ENCODE data around the gene CTBP2.

GRCh38 chr10:125101049-125101448, 59.3 kb downstream of the CTBP2 start:
- no peak for TF ChIP-seq ETV6 (CRISPR knock-in tag; conservative IDR thresholded peaks at IDR 0.05)
- no peak for TF ChIP-seq TCF12 (IDR thresholded peaks at IDR 0.05)
- TF ChIP-seq TCF12 (CRISPR knock-in tag; IDR thresholded peaks at IDR 0.05), result no peak
- TF ChIP-seq ZNF468 (CRISPR knock-in tag; IDR thresholded peaks at IDR 0.05), result no peak
- TF ChIP-seq SMAD9 (CRISPR knock-in tag; IDR thresholded peaks at IDR 0.05), result no peak
- TF ChIP-seq KMT2A (CRISPR knock-in tag; IDR thresholded peaks at IDR 0.05), result no peak
- no peak for TF ChIP-seq CHD2 (IDR thresholded peaks at IDR 0.05; ENCODE audit: low read depth, low read length)
- TF ChIP-seq TAF1 (CRISPR knock-in tag; IDR thresholded peaks at IDR 0.05), result no peak
- TF ChIP-seq ZNF280B (CRISPR knock-in tag; IDR thresholded peaks at IDR 0.05; ENCODE audit: borderline replicate concordance), result no peak
- TF ChIP-seq HINFP (CRISPR knock-in tag; IDR thresholded peaks at IDR 0.05; ENCODE audit: low read depth), result no peak
- no peak for TF ChIP-seq REST (IDR thresholded peaks at IDR 0.05; ENCODE audit: borderline replicate concordance in 1 of 2, low read depth in 1 of 2, low read length in 2 of 2)

Data from HepG2 (cell line).